NCI-H460 (cell line): ENCODE results near the gene RBPMS2. TPM values are rescaled to one million over a fixed set of nuclear protein-coding genes. Genes with fewer than 3 reads are reported as not detected.

Source experiments
- DNase-seq: peaks from one replicate; pipeline ENCODE4 v3.0.0-alpha.2; 2016; ENCODE audit warnings: low read depth; ENCODE audit errors: extremely low read depth
- total RNA-seq: library from RNA; depleted of rRNA; stranded (reverse); fragments of >200 nt; shearing (Covaris generic); gene quantifications from 2 replicates; pipeline ENCODE4 v1.2.3, GENCODE V29; 2014

Gene RBPMS2
- total RNA-seq, 1 experiment from 2014 or later = 0.54 TPM

GRCh38 chr15:64791401-64791800, 16.0 kb upstream of the RBPMS2 start:
- no peak for DNase-seq

- no peak for DNase-seq
Observed at GRCh38 chr15:64783796-64784195, 8.4 kb upstream of the RBPMS2 start.

- no peak for DNase-seq
Observed at GRCh38 chr15:64782751-64783150, 7.4 kb upstream of the RBPMS2 start.

- DNase-seq = no peak
Observed at GRCh38 chr15:64781299-64781698, 5.9 kb upstream of the RBPMS2 start.

GRCh38 chr15:64780600-64781156, 5.3 kb upstream of the RBPMS2 start:
- no peak for DNase-seq

GRCh38 chr15:64779630-64780029, 4.2 kb upstream of the RBPMS2 start:
- DNase-seq = no peak

- DNase-seq = no peak
Observed at GRCh38 chr15:64779024-64779423, 3.6 kb upstream of the RBPMS2 start.

GRCh38 chr15:64776402-64776786, 1.0 kb upstream of the RBPMS2 start:
- no peak for DNase-seq

- no peak for DNase-seq
Observed at GRCh38 chr15:64774629-64775493, 528 bp downstream of the RBPMS2 start.

- DNase-seq = no peak
Observed at GRCh38 chr15:64774037-64774628, 1.3 kb downstream of the RBPMS2 start.

GRCh38 chr15:64773606-64774005, 1.8 kb downstream of the RBPMS2 start:
- no peak for DNase-seq

GRCh38 chr15:64772964-64773363, 2.4 kb downstream of the RBPMS2 start:
- DNase-seq = no peak

GRCh38 chr15:64772488-64772887, 2.9 kb downstream of the RBPMS2 start:
- DNase-seq = no peak

GRCh38 chr15:64770626-64771025, 4.8 kb downstream of the RBPMS2 start:
- DNase-seq = no peak

GRCh38 chr15:64767203-64767602, 8.2 kb downstream of the RBPMS2 start:
- no peak for DNase-seq

GRCh38 chr15:64766058-64766457, 9.3 kb downstream of the RBPMS2 start:
- no peak for DNase-seq

- no peak for DNase-seq
Observed at GRCh38 chr15:64763874-64764273, 11.5 kb downstream of the RBPMS2 start.

- no peak for DNase-seq
Observed at GRCh38 chr15:64763462-64763861, 11.9 kb downstream of the RBPMS2 start.

GRCh38 chr15:64763021-64763420, 12.4 kb downstream of the RBPMS2 start:
- no peak for DNase-seq

- DNase-seq = no peak
Observed at GRCh38 chr15:64762546-64762945, 12.8 kb downstream of the RBPMS2 start.

- no peak for DNase-seq
Observed at GRCh38 chr15:64761156-64761555, 14.2 kb downstream of the RBPMS2 start.

- no peak for DNase-seq
Observed at GRCh38 chr15:64760056-64760455, 15.3 kb downstream of the RBPMS2 start.
